ENCODE measurements around the gene SPDYE8.
"Not testable (repeated sequence)": the region's sequence is repeated elsewhere in the genome, so short reads cannot be mapped to it uniquely, and the experiment has no call there.

GRCh38 chr7:72995484-72995883 is 34.1 kb downstream of the SPDYE8 start:
- TF ChIP-seq CTCF, POLR2AphosphoS5 (IDR thresholded peaks at IDR 0.05): not testable (repeated sequence)
